ENCODE results near the gene GIT1.

GIT1 gene

GRCh38 chr17:29611351-29612093, 22.1 kb upstream of the GIT1 start:
- Mint-ChIP-seq H3K36me3 (ENCODE audit: low read depth) (peaks cover 16% of the 10 kb centered on the region), H3K27me3 (no peaks in the 10 kb centered on the region), H3K27ac (no peak overlapping the region), H3K4me3 (no peak overlapping the region), H3K9me3 (no peaks in the 10 kb centered on the region), H3K4me1 (ENCODE audit: low read depth) (peaks cover 30% of the 10 kb centered on the region)
- DNase-seq, result no peak

- H3K4me1 Mint-ChIP-seq (ENCODE audit: low read depth), result peaks cover 20% of the 10 kb centered on the region
- no peaks in the 10 kb centered on the region for H3K9me3 Mint-ChIP-seq
- no peak overlapping the region for H3K27ac Mint-ChIP-seq
- H3K27me3 Mint-ChIP-seq, result no peaks in the 10 kb centered on the region
- no peak overlapping the region for H3K4me3 Mint-ChIP-seq
- DNase-seq, result no peak
- peaks cover 16% of the 10 kb centered on the region for H3K36me3 Mint-ChIP-seq (ENCODE audit: low read depth)
Observed at GRCh38 chr17:29610395-29610794, 20.9 kb upstream of the GIT1 start.

GRCh38 chr17:29608986-29609385, 19.5 kb upstream of the GIT1 start:
- H3K27ac Mint-ChIP-seq, result no peak overlapping the region
- H3K4me3 Mint-ChIP-seq, result no peak overlapping the region
- no peaks in the 10 kb centered on the region for H3K27me3 Mint-ChIP-seq
- DNase-seq, result no peak
- H3K9me3 Mint-ChIP-seq, result no peaks in the 10 kb centered on the region
- peaks cover 16% of the 10 kb centered on the region for H3K36me3 Mint-ChIP-seq (ENCODE audit: low read depth)
- peaks cover 6% of the 10 kb centered on the region for H3K4me1 Mint-ChIP-seq (ENCODE audit: low read depth)

GRCh38 chr17:29607557-29608195, 18.2 kb upstream of the GIT1 start:
- no peak overlapping the region for H3K4me3 Mint-ChIP-seq
- peaks cover 12% of the 10 kb centered on the region for H3K36me3 Mint-ChIP-seq (ENCODE audit: low read depth)
- H3K27ac Mint-ChIP-seq, result peak overlapping the region; percentile 22
- H3K4me1 Mint-ChIP-seq (ENCODE audit: low read depth), result no peaks in the 10 kb centered on the region
- no peaks in the 10 kb centered on the region for H3K9me3 Mint-ChIP-seq
- DNase-seq, result no peak
- no peaks in the 10 kb centered on the region for H3K27me3 Mint-ChIP-seq

- Mint-ChIP-seq H3K4me3 (no peak overlapping the region), H3K27me3 (no peaks in the 10 kb centered on the region), H3K9me3 (no peaks in the 10 kb centered on the region), H3K4me1 (ENCODE audit: low read depth) (peaks cover 8% of the 10 kb centered on the region), H3K36me3 (ENCODE audit: low read depth) (no peaks in the 10 kb centered on the region), H3K27ac (no peak overlapping the region)
- DNase-seq, result no peak
Observed at GRCh38 chr17:29603109-29603674, 13.7 kb upstream of the GIT1 start.

- H3K36me3 Mint-ChIP-seq (ENCODE audit: low read depth), result peaks cover 5% of the 10 kb centered on the region
- no peaks in the 10 kb centered on the region for H3K27me3 Mint-ChIP-seq
Observed at GRCh38 chr17:29597361-29598172, 8.1 kb upstream of the GIT1 start.

GRCh38 chr17:29596811-29597210, 7.4 kb upstream of the GIT1 start:
- H3K4me3 Mint-ChIP-seq, result no peak overlapping the region
- DNase-seq, result no peak
- peaks cover 5% of the 10 kb centered on the region for H3K36me3 Mint-ChIP-seq (ENCODE audit: low read depth)
- H3K4me1 Mint-ChIP-seq (ENCODE audit: low read depth), result peaks cover 30% of the 10 kb centered on the region
- no peaks in the 10 kb centered on the region for H3K9me3 Mint-ChIP-seq
- no peaks in the 10 kb centered on the region for H3K27me3 Mint-ChIP-seq
- H3K27ac Mint-ChIP-seq, result no peak overlapping the region

More at GRCh38 chr17:29597361-29598172, 8.1 kb upstream of the GIT1 start:
- Mint-ChIP-seq H3K9me3 (no peaks in the 10 kb centered on the region), H3K4me1 (ENCODE audit: low read depth) (peaks cover 23% of the 10 kb centered on the region), H3K27ac (no peak overlapping the region), H3K4me3 (no peak overlapping the region)
- no peak for DNase-seq

- H3K4me3 Mint-ChIP-seq, result no peak overlapping the region
- no peak for DNase-seq
- no peak overlapping the region for H3K27ac Mint-ChIP-seq
- H3K27me3 Mint-ChIP-seq, result no peaks in the 10 kb centered on the region
- H3K4me1 Mint-ChIP-seq (ENCODE audit: low read depth), result peaks cover 37% of the 10 kb centered on the region
- peaks cover 5% of the 10 kb centered on the region for H3K36me3 Mint-ChIP-seq (ENCODE audit: low read depth)
- H3K9me3 Mint-ChIP-seq, result no peaks in the 10 kb centered on the region
Observed at GRCh38 chr17:29595943-29596774, 6.7 kb upstream of the GIT1 start.

GRCh38 chr17:29595107-29595942, 5.9 kb upstream of the GIT1 start:
- H3K27ac Mint-ChIP-seq, result no peak overlapping the region
- H3K9me3 Mint-ChIP-seq, result no peaks in the 10 kb centered on the region
- DNase-seq, result no peak
- no peaks in the 10 kb centered on the region for H3K27me3 Mint-ChIP-seq
- peaks cover 38% of the 10 kb centered on the region for H3K4me1 Mint-ChIP-seq (ENCODE audit: low read depth)
- peak overlapping the region; percentile 83 for H3K4me3 Mint-ChIP-seq
- H3K36me3 Mint-ChIP-seq (ENCODE audit: low read depth), result peaks cover 5% of the 10 kb centered on the region

- no peak for DNase-seq
- Mint-ChIP-seq H3K4me1 (ENCODE audit: low read depth) (peaks cover 43% of the 10 kb centered on the region), H3K27me3 (no peaks in the 10 kb centered on the region), H3K27ac (peak overlapping the region; percentile 67), H3K9me3 (no peaks in the 10 kb centered on the region), H3K36me3 (ENCODE audit: low read depth) (peaks cover 5% of the 10 kb centered on the region), H3K4me3 (peak overlapping the region; percentile 83)
Observed at GRCh38 chr17:29594519-29595090, 5.2 kb upstream of the GIT1 start.

GRCh38 chr17:29593591-29594518, 4.4 kb upstream of the GIT1 start:
- peaks cover 43% of the 10 kb centered on the region for H3K4me1 Mint-ChIP-seq (ENCODE audit: low read depth)
- H3K9me3 Mint-ChIP-seq, result no peaks in the 10 kb centered on the region
- no peaks in the 10 kb centered on the region for H3K27me3 Mint-ChIP-seq
- H3K36me3 Mint-ChIP-seq (ENCODE audit: low read depth), result peaks cover 5% of the 10 kb centered on the region
- H3K27ac Mint-ChIP-seq, result peak overlapping the region; percentile 67
- peak; percentile 62 for DNase-seq
- H3K4me3 Mint-ChIP-seq, result peak overlapping the region; percentile 83

GRCh38 chr17:29592850-29593551, 3.6 kb upstream of the GIT1 start, which contains the start of gene ANKRD13B:
TSS of gene ANKRD13B (plus strand) at chr17:29593132. CDS start at chr17:29593622, 490 bp downstream.
- DNase-seq, result peak; percentile 76

More at GRCh38 chr17:29592850-29593551, 3.6 kb upstream of the GIT1 start, which contains the start of gene ANKRD13B:
- Mint-ChIP-seq H3K4me1 (ENCODE audit: low read depth) (peaks cover 46% of the 10 kb centered on the region), H3K36me3 (ENCODE audit: low read depth) (peaks cover 13% of the 10 kb centered on the region), H3K4me3 (peak within 1 kb of the TSS; percentile 83), H3K27me3 (no peaks in the 10 kb centered on the region), H3K9me3 (no peaks in the 10 kb centered on the region), H3K27ac (peak within 1 kb of the TSS; percentile 92)
